Measurements from ENCODE around the gene PIAS4.
A peak's percentile ranks its signal among the peaks of the same experiment; 100 is the strongest.

Gene PIAS4

DNA sequence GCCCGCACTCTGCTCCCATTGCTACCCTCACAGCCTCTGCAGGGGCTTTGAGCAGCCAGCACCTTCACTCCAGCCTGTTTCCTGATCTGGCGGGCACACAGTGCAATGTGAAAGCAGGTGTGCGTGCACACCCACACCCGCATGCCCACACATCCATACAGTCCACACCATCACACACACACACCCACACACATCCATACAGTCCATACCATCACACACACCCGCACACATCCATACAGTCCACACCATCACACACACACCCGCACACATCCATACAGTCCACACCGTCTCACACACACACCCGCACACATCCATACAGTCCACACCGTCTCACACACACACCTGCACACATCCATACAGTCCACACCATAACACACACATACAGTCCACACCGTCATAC is 28.0 kb downstream of the PIAS4 start (continued):
- TF ChIP-seq, protein P1, sequence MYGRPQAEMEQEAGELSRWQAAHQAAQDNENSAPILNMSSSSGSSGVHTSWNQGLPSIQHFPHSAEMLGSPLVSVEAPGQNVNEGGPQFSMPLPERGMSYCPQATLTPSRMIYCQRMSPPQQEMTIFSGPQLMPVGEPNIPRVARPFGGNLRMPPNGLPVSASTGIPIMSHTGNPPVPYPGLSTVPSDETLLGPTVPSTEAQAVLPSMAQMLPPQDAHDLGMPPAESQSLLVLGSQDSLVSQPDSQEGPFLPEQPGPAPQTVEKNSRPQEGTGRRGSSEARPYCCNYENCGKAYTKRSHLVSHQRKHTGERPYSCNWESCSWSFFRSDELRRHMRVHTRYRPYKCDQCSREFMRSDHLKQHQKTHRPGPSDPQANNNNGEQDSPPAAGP (tag by site-specific recombination; IDR thresholded peaks at IDR 0.05) = no peak
- TF ChIP-seq, protein P2, sequence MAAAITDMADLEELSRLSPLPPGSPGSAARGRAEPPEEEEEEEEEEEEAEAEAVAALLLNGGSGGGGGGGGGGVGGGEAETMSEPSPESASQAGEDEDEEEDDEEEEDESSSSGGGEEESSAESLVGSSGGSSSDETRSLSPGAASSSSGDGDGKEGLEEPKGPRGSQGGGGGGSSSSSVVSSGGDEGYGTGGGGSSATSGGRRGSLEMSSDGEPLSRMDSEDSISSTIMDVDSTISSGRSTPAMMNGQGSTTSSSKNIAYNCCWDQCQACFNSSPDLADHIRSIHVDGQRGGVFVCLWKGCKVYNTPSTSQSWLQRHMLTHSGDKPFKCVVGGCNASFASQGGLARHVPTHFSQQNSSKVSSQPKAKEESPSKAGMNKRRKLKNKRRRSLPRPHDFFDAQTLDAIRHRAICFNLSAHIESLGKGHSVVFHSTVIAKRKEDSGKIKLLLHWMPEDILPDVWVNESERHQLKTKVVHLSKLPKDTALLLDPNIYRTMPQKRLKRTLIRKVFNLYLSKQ (tag by site-specific recombination; IDR thresholded peaks at IDR 0.05; ENCODE audit: borderline replicate concordance) = no peak
- TF ChIP-seq ZNF354C (tag by site-specific recombination; IDR thresholded peaks at IDR 0.05; ENCODE audit: borderline replicate concordance, low read depth) = no peak

DNA sequence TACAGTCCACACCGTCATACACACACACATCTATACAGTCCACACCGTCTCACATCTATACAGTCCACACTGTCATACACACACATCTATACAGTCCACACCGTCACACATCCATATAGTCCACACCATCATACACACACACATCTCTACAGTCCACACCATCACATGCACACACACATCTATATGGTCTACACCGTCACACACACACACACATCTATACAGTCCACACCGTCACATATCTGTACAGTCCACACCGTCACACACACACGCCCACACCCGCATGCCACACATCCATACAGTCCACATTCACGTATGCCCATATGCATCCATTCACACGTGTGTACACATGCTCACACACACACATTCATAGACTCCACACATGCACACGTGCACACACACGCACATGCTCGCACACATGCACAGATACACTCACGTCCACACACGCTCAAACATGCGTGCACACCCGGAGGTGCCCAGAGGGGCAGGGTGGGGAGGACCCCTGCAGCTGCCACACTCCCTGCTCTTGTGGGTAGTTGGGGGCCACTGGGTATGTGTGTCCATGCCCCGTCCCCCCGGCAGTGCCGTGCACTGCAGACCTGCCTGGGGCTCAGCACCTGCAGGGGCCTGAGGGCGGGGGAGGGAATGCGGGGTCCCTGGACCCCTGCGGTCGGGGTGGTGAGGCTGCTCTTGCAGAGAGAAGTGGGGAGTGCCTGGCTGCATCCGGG is 29.2 kb downstream of the PIAS4 start:
- CTCF ChIA-PET = interaction anchor here (0.9 kb wide), 1 partner anchor 103 kb away, joined by 4 read pairs; no protein-coding TSS in a partner anchor

More for the DNA sequence above, 29.2 kb downstream of the PIAS4 start:
- TF ChIP-seq, protein P3, sequence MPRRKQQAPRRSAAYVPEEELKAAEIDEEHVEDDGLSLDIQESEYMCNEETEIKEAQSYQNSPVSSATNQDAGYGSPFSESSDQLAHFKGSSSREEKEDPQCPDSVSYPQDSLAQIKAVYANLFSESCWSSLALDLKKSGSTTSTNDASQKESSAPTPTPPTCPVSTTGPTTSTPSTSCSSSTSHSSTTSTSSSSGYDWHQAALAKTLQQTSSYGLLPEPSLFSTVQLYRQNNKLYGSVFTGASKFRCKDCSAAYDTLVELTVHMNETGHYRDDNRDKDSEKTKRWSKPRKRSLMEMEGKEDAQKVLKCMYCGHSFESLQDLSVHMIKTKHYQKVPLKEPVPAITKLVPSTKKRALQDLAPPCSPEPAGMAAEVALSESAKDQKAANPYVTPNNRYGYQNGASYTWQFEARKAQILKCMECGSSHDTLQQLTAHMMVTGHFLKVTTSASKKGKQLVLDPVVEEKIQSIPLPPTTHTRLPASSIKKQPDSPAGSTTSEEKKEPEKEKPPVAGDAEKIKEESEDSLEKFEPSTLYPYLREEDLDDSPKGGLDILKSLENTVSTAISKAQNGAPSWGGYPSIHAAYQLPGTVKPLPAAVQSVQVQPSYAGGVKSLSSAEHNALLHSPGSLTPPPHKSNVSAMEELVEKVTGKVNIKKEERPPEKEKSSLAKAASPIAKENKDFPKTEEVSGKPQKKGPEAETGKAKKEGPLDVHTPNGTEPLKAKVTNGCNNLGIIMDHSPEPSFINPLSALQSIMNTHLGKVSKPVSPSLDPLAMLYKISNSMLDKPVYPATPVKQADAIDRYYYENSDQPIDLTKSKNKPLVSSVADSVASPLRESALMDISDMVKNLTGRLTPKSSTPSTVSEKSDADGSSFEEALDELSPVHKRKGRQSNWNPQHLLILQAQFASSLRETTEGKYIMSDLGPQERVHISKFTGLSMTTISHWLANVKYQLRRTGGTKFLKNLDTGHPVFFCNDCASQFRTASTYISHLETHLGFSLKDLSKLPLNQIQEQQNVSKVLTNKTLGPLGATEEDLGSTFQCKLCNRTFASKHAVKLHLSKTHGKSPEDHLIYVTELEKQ (tag by site-specific recombination; IDR thresholded peaks at IDR 0.05; ENCODE audit: borderline replicate concordance) = no peak
- TF ChIP-seq, protein P4, sequence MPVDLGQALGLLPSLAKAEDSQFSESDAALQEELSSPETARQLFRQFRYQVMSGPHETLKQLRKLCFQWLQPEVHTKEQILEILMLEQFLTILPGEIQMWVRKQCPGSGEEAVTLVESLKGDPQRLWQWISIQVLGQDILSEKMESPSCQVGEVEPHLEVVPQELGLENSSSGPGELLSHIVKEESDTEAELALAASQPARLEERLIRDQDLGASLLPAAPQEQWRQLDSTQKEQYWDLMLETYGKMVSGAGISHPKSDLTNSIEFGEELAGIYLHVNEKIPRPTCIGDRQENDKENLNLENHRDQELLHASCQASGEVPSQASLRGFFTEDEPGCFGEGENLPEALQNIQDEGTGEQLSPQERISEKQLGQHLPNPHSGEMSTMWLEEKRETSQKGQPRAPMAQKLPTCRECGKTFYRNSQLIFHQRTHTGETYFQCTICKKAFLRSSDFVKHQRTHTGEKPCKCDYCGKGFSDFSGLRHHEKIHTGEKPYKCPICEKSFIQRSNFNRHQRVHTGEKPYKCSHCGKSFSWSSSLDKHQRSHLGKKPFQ (tag by site-specific recombination; IDR thresholded peaks at IDR 0.05) = peak; percentile 63
- TF ChIP-seq SCRT2 (tag by site-specific recombination; IDR thresholded peaks at IDR 0.05) (0 out of 2 replicates have a peak, but pooled peaks have one; percentile 1), ZNF223 (tag by site-specific recombination; IDR thresholded peaks at IDR 0.05) (no peak)
- TF ChIP-seq, protein P5, sequence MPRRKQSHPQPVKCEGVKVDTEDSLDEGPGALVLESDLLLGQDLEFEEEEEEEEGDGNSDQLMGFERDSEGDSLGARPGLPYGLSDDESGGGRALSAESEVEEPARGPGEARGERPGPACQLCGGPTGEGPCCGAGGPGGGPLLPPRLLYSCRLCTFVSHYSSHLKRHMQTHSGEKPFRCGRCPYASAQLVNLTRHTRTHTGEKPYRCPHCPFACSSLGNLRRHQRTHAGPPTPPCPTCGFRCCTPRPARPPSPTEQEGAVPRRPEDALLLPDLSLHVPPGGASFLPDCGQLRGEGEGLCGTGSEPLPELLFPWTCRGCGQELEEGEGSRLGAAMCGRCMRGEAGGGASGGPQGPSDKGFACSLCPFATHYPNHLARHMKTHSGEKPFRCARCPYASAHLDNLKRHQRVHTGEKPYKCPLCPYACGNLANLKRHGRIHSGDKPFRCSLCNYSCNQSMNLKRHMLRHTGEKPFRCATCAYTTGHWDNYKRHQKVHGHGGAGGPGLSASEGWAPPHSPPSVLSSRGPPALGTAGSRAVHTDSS (tag by site-specific recombination; IDR thresholded peaks at IDR 0.05) = no peak
- TF ChIP-seq, protein P6, sequence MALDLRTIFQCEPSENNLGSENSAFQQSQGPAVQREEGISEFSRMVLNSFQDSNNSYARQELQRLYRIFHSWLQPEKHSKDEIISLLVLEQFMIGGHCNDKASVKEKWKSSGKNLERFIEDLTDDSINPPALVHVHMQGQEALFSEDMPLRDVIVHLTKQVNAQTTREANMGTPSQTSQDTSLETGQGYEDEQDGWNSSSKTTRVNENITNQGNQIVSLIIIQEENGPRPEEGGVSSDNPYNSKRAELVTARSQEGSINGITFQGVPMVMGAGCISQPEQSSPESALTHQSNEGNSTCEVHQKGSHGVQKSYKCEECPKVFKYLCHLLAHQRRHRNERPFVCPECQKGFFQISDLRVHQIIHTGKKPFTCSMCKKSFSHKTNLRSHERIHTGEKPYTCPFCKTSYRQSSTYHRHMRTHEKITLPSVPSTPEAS (tag by site-specific recombination; IDR thresholded peaks at IDR 0.05) = 0 out of 2 replicates have a peak, but pooled peaks have one; percentile 28
- Histone ChIP-seq H3K9me3 (ENCODE audit: control insufficient read depth, insufficient read depth, low read depth, low read length) (no peaks in the 10 kb centered on the region), H3K4me3 (ENCODE audit: low read depth, low read length) (no peak overlapping the region), H3K36me3 (ENCODE audit: control insufficient read depth in 2 of 2, insufficient read depth in 1 of 2, low read length in 2 of 2) (peaks cover 12 to 55% of the 10 kb centered on the region in 2 experiments; a peak in 2 of 3 replicates), H3K4me1 (ENCODE audit: control insufficient read depth, insufficient read depth, low read length) (no peaks in the 10 kb centered on the region), H3K27ac (ENCODE audit: extremely low read depth, low read depth, low read length) (no peak overlapping the region)
- POLR2A ChIA-PET = no interaction called here

All from HEK293 (cell line).